ENCODE results near the gene SNORC.

The SNORC gene

GRCh38 chr2:232852676-232853075, 17.4 kb upstream of the SNORC start:
- no peak for DNase-seq (ENCODE audit: low read depth)
- no peak overlapping the region for H3K4me3 ChIP-seq (ENCODE audit: low read depth, low read length)
- no peak for TF ChIP-seq CTCF (IDR thresholded peaks at IDR 0.05; ENCODE audit: control insufficient read depth, extremely low read depth, insufficient read depth)

DNA sequence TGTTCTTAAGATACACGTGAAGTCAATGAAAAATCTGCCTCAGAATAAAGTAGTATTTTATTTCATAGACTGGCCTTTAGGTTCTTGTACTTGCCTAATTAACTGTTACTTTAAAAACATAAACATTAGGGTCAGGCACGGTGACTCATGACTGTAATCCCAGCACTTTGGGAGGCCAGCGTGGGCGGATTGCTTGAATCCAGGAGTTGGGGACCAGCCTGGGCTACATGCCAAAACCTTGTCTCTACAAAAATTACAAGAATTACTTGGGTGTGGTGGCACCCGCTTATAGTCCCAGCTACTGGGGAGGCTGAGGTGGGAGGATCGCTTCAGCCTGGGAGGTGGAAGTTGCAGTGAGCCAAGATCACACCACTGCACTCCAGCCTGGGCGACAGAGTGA, 16.0 kb upstream of the SNORC start:
- no peak for TF ChIP-seq CTCF (IDR thresholded peaks at IDR 0.05; ENCODE audit: control insufficient read depth, extremely low read depth, insufficient read depth)
- DNase-seq (ENCODE audit: low read depth), result no peak
- H3K4me3 ChIP-seq (ENCODE audit: low read depth, low read length), result no peak overlapping the region

- no peak for TF ChIP-seq CTCF (IDR thresholded peaks at IDR 0.05; ENCODE audit: control insufficient read depth, extremely low read depth, insufficient read depth)
- H3K4me3 ChIP-seq (ENCODE audit: low read depth, low read length), result no peak overlapping the region
- DNase-seq (ENCODE audit: low read depth), result no peak
Measured at GRCh38 chr2:232857158-232857563, 12.9 kb upstream of the SNORC start.

- no peak overlapping the region for H3K4me3 ChIP-seq (ENCODE audit: low read depth, low read length)
- DNase-seq (ENCODE audit: low read depth), result no peak
- TF ChIP-seq CTCF (IDR thresholded peaks at IDR 0.05; ENCODE audit: control insufficient read depth, extremely low read depth, insufficient read depth), result no peak
Measured at GRCh38 chr2:232859385-232859916, 10.6 kb upstream of the SNORC start.

- TF ChIP-seq CTCF (IDR thresholded peaks at IDR 0.05; ENCODE audit: control insufficient read depth, extremely low read depth, insufficient read depth), result no peak
- H3K4me3 ChIP-seq (ENCODE audit: low read depth, low read length), result no peak overlapping the region
- no peak for DNase-seq (ENCODE audit: low read depth)
Measured at GRCh38 chr2:232860593-232861241, 9.3 kb upstream of the SNORC start.

GRCh38 chr2:232861353-232861752, 8.7 kb upstream of the SNORC start:
- no peak for DNase-seq (ENCODE audit: low read depth)
- TF ChIP-seq CTCF (IDR thresholded peaks at IDR 0.05; ENCODE audit: control insufficient read depth, extremely low read depth, insufficient read depth), result no peak
- no peak overlapping the region for H3K4me3 ChIP-seq (ENCODE audit: low read depth, low read length)

DNA sequence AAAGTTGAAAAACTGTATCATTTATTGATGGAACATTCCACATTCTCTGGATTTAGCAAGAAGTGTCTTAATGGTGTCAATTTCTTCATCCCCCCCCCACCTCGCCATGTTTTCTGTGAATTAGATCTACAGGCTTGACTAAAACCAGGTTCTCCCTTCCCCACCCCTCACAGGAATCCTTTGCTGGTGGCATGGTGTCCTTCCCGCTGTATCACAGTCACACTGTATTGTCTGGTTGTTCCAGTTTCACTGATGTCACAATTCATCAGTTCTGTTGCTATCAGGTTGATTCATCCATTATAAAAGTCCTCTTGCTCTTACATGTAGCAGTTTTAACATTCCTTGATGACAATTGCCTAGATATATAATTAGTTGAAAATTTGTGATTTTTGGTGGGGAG, 6.1 kb upstream of the SNORC start:
- no peak for DNase-seq (ENCODE audit: low read depth)
- no peak overlapping the region for H3K4me3 ChIP-seq (ENCODE audit: low read depth, low read length)
- TF ChIP-seq CTCF (IDR thresholded peaks at IDR 0.05; ENCODE audit: control insufficient read depth, extremely low read depth, insufficient read depth), result no peak

All from LNCaP clone FGC (cell line).